T-helper 9 cell (primary cell): Measurements from ENCODE around the gene HOXD13.

ENCODE experiments used
- DNase-seq: peaks from one replicate; pipeline ENCODE4 v3.0.0-alpha.2; 2020

The HOXD13 gene

GRCh38 chr2:176081376-176081836 is 11.1 kb upstream of the HOXD13 start:
- DNase-seq = no peak

DNA sequence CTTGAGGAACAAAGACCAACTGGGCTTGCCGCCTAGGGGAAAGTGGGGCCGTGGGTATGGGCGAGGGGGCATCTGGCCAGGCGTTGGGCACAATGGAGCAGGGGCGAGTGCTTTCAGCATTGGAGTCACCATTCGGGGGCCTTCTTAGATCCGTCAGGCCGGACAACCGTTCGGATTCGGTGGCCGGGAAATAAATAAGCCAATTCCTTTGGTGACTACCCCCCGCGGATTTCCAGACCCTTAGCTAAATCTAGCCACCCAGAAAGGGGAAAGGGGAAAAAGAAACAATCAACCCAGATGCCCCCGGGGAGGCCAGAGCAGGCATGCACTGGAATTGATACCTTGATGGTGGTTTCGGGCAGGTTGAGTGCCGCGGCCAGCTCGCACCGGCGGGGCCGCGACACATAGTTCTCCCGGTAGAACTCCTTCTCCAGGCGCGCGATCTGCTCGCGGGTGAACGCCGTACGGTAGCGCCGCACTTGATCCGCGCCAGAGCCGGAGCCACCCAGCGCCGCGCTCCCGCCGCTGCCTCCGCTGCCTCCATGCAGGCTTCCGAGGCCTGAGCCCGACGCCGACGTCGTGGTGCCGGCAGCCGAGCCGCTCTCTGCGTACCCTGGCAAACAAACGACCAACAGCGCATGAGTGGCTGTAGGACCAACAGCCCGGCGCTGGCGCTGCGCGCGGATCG is 10.5 kb upstream of the HOXD13 start:
- no peak for DNase-seq

DNA sequence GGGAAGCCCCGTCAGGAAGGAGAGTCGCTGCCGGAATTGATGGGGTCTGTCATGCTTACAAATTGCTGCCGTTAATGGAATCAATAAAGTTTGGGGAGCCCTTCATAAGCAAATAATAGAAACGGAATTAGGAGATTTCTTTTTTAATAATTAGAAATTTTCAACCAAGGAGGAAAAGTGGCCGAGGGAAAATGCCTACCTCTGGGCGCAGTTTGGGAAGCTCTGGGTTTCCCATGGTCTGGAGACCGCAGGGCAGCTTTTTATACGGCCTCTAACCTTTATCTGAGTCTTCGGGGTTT is 10.0 kb upstream of the HOXD13 start:
- no peak for DNase-seq

- no peak for DNase-seq
These were observed 9.4 kb upstream of the HOXD13 start for GRCh38 chr2:176082824-176083751.

DNA sequence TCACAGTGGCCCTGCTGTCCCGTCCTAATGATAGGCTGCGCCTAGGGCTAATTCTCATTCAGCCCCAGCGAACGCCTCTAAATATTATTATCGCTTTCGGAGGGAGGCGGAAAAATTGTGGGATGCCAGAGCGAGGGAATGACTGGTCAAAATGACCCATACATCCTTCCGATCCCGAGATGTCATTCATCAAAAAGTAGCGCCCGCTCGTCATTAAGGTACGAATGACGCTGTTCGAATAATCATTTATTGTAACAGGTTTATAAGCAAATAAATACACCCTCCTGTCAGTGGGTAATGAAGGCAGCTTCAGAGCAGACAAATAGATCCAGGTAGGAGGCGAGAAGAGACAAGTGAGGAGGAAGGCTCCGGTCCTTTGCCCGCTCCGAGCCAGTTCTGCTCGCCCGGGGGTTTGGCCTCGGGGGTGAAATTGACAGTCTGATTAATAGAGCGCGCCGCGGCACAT is 8.7 kb upstream of the HOXD13 start, which contains the start of gene EVX2:
Gene EVX2, minus strand, starts transcription at position 167 of the 466 bp plus-strand sequence. CDS start 186 bp downstream, outside the sequence.
- DNase-seq = no peak

DNA sequence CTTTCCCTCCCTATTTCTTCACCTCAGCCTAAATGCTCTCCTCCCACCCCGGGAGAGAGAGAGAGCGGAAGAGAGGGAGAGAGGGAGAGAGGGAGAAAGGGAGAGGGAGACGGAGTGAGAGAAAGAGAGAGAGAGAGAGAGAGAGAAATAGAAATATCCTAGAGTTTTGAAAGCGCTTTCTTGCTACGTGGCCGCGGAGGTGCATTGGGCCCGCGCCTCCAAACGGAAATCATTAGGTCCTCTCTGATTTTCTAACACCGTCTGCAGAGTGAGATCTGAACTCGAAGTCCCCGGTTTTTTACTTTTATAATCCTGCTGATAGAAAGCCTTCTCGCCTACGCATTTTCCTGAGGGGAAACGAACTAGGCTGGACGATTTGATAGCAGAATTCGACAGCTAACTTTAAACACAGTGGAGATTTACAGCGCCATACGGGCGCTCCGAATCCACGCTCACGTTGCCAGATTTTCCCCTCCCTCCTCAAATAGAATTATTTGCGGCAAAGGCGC is 7.9 kb upstream of the HOXD13 start:
- no peak for DNase-seq

GRCh38 chr2:176085120-176085788 is 7.3 kb upstream of the HOXD13 start:
- DNase-seq = no peak

- DNase-seq = no peak
These were observed 6.4 kb upstream of the HOXD13 start for GRCh38 chr2:176085861-176086771.

DNA sequence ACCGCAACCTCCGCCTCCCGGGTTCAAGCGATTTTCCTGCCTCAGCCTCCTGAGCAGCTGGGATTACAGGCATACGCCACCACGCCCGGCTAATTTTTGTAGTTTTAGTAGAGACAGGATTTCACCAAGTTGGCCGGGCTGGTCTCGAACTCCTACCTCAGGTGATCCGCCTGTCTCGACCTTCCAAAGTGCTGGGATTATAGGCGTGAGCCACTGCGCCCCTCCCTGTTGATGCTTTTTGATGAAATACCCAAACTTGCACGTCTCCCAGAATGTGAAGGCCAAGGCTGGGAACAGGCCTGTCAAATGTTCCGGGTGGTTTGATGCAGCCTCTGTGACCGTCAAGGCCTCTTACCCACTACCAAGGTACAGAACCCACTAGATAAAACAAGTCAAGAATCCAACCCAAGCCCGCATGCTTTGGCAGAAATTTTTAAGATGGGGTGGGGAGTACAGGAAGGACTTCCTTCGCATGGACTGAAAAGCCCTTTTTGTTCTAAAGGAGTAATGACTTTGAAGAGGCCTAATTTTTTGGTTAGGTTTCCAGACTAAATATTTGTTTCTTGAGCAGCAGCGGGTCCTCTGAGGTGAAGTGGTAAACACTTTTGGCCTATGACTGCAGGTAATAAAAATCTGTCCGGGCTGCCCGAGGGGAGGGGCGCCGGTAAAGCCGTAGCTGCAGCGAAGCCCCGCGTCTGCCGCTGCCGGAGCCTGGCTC is 5.0 kb upstream of the HOXD13 start:
- no peak for DNase-seq

GRCh38 chr2:176088048-176088936 is 4.2 kb upstream of the HOXD13 start:
- DNase-seq = no peak

- DNase-seq = no peak
These were observed 3.3 kb upstream of the HOXD13 start for GRCh38 chr2:176088937-176089842.

DNA sequence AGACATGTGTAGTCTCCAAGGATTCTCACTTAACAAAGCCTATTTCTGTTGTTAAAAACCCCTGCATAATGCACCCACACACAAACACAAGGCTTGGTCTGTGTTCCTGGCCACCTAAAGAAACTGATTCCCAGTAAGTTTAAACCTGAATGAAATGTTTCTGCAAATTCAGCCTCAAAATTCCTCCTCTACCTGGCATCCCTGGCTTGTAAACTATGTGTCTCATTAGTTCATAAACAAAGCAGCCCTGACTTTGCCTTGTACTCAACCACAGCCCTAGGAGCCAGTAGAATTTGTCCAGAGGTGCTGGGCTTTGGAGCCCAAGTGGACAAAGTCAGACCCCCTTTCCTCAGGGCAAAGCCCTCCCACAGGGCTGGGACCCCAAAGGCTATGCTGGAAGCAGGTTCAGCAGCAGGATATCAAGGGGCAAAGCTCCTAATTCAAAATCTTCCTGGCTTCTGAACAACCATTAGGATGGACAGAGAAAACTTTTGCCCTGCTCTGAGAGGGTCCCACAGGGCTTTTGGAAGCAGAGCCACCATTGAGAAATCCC is 2.6 kb upstream of the HOXD13 start:
- no peak for DNase-seq

DNA sequence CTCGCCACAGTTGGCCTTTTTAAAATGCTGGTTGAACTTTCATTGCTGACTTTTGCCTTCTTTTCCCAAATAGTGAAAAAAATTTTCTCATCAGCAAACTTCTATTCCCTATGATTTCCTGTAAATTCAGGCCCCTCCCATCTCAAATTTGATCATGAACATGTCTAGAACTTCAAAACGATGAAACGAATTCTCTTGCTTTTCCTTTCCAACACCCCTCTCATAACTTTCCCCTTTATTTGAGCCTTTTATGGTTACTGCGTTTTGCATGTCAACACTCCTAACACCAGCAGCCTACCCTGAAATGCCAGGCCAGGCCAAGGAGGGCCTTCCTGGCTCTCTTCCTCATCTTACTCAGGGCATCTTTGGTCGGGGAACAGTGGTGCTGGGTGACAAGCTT is 1.7 kb upstream of the HOXD13 start:
- no peak for DNase-seq

DNA sequence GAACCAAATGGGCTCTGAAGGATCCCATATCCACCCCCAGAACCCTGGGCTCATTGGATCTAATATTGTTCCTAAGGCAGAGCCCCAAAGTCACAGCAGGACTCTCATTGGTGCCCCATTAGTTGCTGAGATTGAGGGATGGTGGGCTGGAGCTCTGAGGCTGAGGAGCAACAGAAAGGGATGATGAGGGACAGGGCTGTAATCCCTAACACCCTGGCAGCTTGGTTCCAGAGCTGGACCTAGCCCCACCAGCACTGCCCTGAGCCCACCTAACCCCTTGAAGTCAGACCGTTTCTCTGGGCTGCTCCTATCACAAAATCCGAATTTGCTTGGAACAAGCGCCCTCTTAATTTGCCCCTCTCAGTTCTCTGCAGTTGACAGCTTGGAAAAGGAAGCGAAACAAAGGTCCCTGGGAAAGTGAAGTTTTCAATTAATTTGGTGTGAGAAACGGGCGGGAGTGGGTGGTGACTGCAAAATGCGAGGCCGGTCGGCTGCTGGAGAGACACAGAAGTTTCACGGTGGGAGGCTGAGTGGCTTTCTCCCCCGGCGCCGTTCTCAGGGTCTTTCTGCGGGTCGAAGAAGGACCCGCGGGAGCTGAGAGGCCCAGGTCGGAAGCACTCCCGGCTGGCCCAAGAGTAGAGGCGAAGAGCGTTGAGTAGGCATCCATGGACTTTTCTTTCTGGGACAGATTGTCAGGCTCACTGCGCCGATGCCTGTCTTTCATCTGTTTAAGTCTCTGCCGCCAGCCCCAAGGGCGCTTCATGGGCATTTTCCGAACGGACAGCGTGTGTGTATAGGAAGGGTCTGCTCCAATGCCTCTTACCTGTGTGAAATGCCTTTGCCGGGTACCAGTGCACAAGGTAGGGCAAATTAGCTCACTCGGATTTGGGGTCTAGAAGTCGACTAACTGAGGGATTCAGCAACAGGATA is 927 bp upstream of the HOXD13 start:
- DNase-seq = no peak

- no peak for DNase-seq
These were observed 800 bp downstream of the HOXD13 start for GRCh38 chr2:176093145-176093897.

- DNase-seq = no peak
These were observed 1.4 kb downstream of the HOXD13 start for GRCh38 chr2:176093898-176094249.

DNA sequence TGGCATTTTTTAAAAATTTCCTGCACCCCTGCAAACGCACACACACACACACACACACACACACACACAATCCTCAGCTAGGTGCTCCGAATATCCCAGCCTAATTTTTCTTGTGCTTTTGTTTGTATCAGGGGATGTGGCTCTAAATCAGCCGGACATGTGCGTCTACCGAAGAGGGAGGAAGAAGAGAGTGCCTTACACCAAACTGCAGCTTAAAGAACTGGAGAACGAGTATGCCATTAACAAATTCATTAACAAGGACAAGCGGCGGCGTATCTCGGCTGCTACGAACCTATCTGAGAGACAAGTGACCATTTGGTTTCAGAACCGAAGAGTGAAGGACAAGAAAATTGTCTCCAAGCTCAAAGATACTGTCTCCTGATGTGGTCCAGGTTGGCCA is 1.8 kb downstream of the HOXD13 start:
- DNase-seq = no peak
